ENCODE results near the gene PCAT6.

GRCh38 chr1:202794051-202794740 is 16.6 kb upstream of the PCAT6 start:
- TF ChIP-seq CTCF (IDR thresholded peaks at IDR 0.05) = no peak
- no peak for TF ChIP-seq EP300 (IDR thresholded peaks at IDR 0.05)
- TF ChIP-seq POLR2A (IDR thresholded peaks at IDR 0.05) = no peak
